ENCODE measurements around the gene TCF25.
A peak's percentile ranks its signal among the peaks of the same experiment; 100 is the strongest.
"Not testable (repeated sequence)": the region's sequence is repeated elsewhere in the genome, so short reads cannot be mapped to it uniquely, and the experiment has no call there.

The TCF25 gene

DNA sequence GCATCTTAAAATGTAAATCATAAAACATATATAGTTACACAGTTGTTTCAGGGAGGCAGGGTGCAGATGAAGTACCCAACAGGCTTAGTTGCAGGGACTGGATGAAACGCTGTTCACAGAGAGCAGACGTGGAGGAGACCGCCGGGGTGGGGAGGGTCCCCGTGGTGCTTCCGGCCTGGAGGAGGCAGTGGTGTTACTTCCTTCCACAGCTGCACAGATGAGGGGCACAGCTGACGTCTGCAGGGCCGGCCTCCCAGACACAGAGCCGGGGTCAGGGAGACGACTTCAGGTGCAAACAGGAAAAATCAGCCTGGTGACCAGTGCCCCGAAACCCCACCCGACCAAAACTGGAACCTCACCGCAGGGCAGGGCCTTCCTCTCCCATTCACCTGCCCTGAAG is 28.0 kb upstream of the TCF25 start:
- no peak for DNase-seq (ENCODE audit: low spot score)

DNA sequence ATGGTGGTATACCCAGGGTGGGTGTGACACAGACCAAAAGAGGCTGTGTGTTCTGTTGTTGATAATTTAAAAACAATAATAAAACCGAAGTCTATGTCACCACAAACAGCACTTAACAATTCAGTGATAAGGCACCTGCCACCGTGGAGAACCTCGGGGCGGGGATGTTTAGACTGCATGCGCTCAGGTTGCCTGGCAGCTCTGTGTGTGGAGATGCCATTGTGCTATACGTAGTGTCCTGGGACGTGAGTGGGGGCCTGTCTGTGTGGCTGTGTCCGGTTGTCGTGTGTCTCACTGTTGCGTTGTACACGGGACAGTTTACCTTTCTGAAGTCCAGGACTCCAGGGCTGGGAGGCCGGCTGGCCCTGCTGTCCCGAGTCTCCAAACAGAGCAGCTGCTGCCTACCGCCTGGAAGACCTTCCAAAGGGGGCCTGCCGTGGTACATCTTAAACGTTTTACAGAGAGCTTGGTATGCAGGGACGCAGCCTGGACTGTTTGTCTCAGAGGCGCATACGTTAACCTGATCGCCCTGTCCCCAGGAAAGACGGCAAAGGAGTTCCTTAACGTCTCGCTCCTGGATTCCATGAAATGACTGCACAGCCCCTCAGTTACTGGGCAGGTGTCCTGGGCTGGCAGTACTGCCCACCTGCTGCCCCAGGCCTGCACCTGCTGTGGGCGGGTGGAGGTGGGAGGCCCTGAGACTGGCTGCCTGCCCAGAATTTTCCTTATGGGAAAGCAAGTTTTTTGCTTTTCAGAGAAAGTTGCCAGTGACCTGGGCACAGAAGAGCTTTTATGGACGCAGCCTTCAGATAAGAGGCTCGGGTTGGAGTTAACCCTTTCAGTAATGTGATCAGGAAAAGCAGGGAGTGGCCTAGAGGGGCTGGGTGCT is 26.1 kb upstream of the TCF25 start:
- no peak for DNase-seq (ENCODE audit: low spot score)

DNA sequence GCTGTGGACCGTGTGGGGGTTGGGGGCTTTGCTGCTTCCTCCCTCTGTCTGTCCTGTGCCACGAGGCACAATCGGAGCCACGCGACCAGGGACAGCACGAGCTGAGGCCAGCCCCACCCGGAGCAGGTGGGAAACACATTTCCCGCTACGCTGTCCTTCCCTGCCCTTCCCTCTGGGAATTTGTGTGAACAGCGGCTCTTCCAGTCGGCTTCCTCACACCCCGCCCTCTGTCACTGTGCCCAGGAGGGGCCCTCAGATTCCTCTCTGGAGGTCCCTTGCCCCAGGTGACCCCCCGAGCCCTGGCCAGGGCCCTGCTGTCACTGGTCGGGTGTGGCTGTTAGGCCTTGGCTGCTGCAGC is 25.5 kb upstream of the TCF25 start:
- no peak for DNase-seq (ENCODE audit: low spot score)

DNA sequence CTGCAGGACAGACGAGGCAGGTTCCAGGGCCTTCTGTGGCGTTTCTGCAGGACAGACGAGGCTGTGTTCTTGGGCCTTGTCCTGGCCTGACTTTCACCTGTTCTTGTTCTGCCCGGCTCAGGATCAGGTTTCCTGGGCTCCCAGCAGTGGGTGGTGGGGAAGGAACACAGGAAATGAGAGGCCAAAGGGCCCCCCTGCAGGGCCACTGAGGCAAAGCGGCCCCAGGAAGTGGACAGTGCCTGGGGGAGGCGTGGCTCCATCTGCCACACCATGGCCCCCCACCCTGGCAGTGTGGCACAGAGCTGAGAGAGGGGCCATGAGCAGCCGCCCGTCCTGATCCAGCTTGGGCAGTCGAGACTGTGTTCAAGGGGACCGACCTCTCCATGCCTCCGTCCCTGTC is 24.4 kb upstream of the TCF25 start:
- DNase-seq (ENCODE audit: low spot score): no peak

- DNase-seq (ENCODE audit: low spot score): no peak
Measured at GRCh38 chr16:89853306-89853993, 19.9 kb upstream of the TCF25 start.

DNA sequence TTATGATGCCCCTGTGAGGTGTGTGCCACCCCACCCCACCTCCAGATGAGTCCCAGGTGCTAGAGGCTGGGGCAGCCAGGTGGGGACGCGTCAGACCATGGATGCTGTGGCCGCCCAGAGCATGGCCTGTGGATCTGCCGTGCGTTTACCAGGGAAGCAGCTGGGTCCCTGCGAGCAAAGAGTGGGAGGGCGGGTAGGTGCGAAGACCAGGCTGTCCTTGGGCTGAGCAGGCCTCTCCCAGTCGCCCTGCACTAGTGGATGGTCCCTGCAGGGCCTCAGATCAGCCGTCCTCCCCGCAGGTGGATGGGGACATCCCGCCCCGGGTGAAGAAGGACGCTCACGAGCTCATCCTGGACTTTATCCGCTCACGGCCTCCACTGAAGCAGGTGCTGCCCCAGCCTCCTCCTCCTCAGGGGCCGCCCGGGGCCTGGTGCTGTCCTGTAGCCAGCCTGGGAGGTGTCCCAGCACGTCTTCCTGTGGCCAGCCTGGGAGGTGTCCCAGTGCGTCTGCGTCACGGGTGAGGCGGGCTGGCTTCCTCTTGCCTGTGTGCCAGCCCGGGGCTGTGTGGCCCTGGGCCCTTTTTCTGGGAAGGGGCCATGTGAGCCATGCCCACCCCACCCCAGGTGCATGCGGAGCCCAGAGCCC is 18.0 kb upstream of the TCF25 start:
- DNase-seq (ENCODE audit: low spot score): no peak

GRCh38 chr16:89855986-89856385 is 17.4 kb upstream of the TCF25 start:
- DNase-seq (ENCODE audit: low spot score): no peak

DNA sequence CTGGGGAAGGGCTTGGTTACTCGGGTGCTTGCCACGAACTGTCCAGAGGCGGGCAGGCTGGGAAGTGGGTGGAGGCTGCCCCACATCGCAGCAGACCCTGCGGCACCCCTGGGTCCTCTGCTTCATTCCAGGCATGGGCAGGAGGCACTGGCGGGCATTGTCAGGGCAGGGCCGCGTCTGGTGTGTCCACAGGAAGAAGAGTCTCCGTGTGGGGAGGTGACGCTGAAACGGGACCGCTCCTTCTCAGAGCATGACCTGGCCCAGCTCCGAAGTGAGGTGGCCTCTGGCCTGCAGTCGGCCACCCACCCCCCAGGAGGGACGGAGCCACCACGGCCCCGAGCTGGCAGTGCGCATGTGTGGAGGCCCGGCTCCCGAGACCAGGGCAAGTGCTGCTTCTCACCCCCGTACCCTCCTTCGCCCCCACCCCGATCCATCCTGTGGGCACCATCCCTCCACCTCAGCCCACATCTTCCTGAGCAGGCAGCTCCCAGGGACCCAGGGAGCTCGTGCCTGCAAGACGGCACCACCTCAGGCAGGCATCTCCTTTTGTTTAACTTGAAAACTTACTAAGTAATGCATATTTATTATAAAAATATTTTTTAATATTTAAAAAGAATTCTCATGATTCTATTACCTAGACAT is 14.3 kb upstream of the TCF25 start:
- DNase-seq (ENCODE audit: low spot score): no peak

DNA sequence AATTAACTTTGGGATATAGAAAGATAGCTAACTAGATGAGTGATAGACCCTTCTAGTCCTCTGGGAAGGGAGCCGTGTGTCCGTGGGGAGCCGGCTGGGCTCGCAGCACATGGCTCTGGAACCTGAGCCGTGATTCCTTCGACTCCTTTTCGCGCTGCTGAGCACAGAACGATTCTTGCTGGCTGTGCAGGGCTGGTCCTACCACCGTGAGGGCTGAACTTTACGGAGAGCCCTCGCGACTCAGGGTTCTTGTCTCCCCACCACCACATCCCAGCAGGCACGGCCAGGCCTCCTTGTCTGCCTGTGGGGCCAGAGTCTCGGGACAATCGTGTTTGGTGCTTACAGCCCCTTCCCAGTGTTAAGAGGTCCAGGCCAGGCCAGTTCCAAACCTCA is 13.8 kb upstream of the TCF25 start:
- no peak for DNase-seq (ENCODE audit: low spot score)

DNA sequence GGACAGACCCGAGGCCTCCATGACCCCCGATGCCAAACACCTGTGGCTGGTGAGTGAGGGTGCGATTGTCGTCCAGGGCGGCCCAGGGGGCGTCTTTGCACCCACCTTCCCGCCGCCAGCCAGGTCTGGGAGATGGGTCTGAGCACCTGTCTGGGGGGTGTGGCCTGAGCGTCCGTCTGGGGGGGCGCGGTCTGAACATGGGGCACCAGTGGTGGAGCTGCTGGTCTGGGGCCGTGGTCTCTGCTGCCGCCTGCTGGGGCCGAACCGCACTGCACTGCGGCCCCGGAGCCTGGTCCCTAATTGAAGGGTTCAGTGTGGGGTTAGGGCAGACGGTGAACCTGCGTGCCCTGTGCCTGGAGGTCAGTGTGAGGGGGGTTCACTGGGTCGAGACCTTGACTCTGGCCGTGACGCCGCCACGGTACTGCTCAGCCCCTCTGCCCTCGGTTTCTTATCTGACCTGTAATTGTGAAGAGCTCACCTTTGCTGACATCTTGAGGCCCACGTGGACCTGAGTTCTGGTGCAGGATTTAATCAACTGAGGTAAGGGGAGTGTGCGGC is 12.6 kb upstream of the TCF25 start:
- DNase-seq (ENCODE audit: low spot score): peak; percentile 54

GRCh38 chr16:89861648-89862047 is 11.7 kb upstream of the TCF25 start:
- no peak for DNase-seq (ENCODE audit: low spot score)

DNA sequence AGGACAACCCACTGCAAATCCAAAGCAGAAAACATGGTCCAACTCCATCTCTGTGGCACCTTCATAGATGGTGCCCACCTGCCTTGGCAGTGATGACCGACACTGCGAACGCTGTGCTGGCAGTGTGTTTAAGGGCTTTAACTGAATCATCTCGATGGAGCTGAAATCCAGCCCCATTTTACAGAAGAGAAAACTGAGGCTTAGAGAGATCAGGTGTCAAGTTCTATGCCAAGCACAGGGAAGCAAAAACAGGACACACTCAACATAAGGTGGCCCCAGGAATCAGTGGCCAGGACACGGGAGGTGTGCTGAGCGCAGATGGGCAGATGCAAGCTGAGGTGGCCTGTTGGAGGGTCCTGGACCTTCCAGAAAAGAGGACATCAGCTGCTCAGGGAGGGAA is 10.7 kb upstream of the TCF25 start:
- no peak for DNase-seq (ENCODE audit: low spot score)

GRCh38 chr16:89863741-89864526 is 9.5 kb upstream of the TCF25 start:
- DNase-seq (ENCODE audit: low spot score): peak; percentile 45

GRCh38 chr16:89864527-89864820 is 8.9 kb upstream of the TCF25 start:
- DNase-seq (ENCODE audit: low spot score): no peak

GRCh38 chr16:89867918-89868317 is 5.5 kb upstream of the TCF25 start:
- DNase-seq (ENCODE audit: low spot score): no peak

- no peak for DNase-seq (ENCODE audit: low spot score)
Measured at GRCh38 chr16:89869911-89870310, 3.5 kb upstream of the TCF25 start.

GRCh38 chr16:89870440-89870839 is 3.0 kb upstream of the TCF25 start:
- no peak for DNase-seq (ENCODE audit: low spot score)

DNA sequence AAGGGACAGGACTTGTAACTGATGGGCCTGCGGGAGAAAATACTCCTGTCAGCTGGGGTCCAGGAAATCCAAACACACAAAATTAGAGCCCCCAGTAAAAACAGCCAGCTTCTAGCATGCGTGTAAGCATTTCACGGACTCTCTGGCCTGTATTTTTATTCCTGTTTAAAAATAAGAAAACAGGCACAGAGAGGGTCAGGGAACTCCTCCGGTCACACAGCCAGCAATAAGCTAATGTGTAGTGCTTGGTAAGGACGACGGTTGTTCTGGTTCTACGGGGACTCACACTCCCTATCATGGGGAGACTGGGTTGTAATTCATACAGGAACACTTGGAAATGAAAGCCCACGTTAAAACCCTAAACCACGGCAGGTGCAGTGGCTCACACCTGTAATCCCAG is 1.5 kb upstream of the TCF25 start:
- no peak for DNase-seq (ENCODE audit: low spot score)

GRCh38 chr16:89873972-89874689 is 739 bp downstream of the TCF25 start:
- DNase-seq (ENCODE audit: low spot score): peak; percentile 97

- not testable (repeated sequence) for DNase-seq (ENCODE audit: low spot score)
Measured at GRCh38 chr16:89879123-89879522, 5.7 kb downstream of the TCF25 start.
